Fibroblast of skin of left biceps (primary cell): ENCODE measurements around the gene APBA1.

Experiments
- DNase-seq, 2 experiments: peaks; one replicate each; pipeline ENCODE4 v3.0.0-alpha.2; 2013; ENCODE audit warnings: low read depth in 2 of 2

The APBA1 gene

GRCh38 chr9:69476016-69476415 lies 196.2 kb downstream of the APBA1 start:
- no peak for DNase-seq

- DNase-seq: no peak
Observed at GRCh38 chr9:69474821-69475220, 197.3 kb downstream of the APBA1 start.

- no peak for DNase-seq
Observed at GRCh38 chr9:69472101-69472620, 200.0 kb downstream of the APBA1 start.

- no peak for DNase-seq
Observed at GRCh38 chr9:69471433-69471832, 200.7 kb downstream of the APBA1 start.

- no peak for DNase-seq
Observed at GRCh38 chr9:69470186-69470977, 201.8 kb downstream of the APBA1 start.

- no peak for DNase-seq
Observed at GRCh38 chr9:69469136-69469535, 203.0 kb downstream of the APBA1 start.

- no peak for DNase-seq
Observed at GRCh38 chr9:69468380-69468779, 203.8 kb downstream of the APBA1 start.

GRCh38 chr9:69466151-69466550 lies 206.0 kb downstream of the APBA1 start:
- no peak for DNase-seq

GRCh38 chr9:69465473-69465872 lies 206.7 kb downstream of the APBA1 start:
- no peak for DNase-seq

GRCh38 chr9:69463497-69464068 lies 208.6 kb downstream of the APBA1 start:
- no peak for DNase-seq

GRCh38 chr9:69462394-69462793 lies 209.8 kb downstream of the APBA1 start:
- DNase-seq: no peak

- no peak for DNase-seq
Observed at GRCh38 chr9:69461103-69461887, 210.9 kb downstream of the APBA1 start.

GRCh38 chr9:69460012-69460411 lies 212.2 kb downstream of the APBA1 start:
- no peak for DNase-seq

GRCh38 chr9:69458176-69458575 lies 214.0 kb downstream of the APBA1 start:
- no peak for DNase-seq

GRCh38 chr9:69456201-69456600 lies 216.0 kb downstream of the APBA1 start:
- no peak for DNase-seq

- no peak for DNase-seq
Observed at GRCh38 chr9:69455311-69455710, 216.9 kb downstream of the APBA1 start.

GRCh38 chr9:69454321-69454720 lies 217.8 kb downstream of the APBA1 start:
- no peak for DNase-seq

GRCh38 chr9:69453746-69454145 lies 218.4 kb downstream of the APBA1 start:
- no peak for DNase-seq

- DNase-seq: no peak
Observed at GRCh38 chr9:69452110-69452782, 219.9 kb downstream of the APBA1 start.

- DNase-seq: no peak
Observed at GRCh38 chr9:69446496-69446895, 225.7 kb downstream of the APBA1 start.

- DNase-seq: no peak
Observed at GRCh38 chr9:69445251-69445650, 226.9 kb downstream of the APBA1 start.

GRCh38 chr9:69444791-69445190 lies 227.4 kb downstream of the APBA1 start:
- DNase-seq: no peak
